Mesodermal cell (in vitro differentiated cells): ENCODE measurements around the gene MED25.

Source experiments
- H3K27ac ChIP-seq: 2 replicates; pipeline ENCODE4 v1.7.0; 2013; ENCODE audit warnings: mild to moderate bottlenecking, low read depth, low read length, moderate library complexity; ENCODE audit not compliant: severe bottlenecking
- H3K36me3 ChIP-seq: 2 replicates; pipeline ENCODE4 v1.7.1; 2013; ENCODE audit warnings: mild to moderate bottlenecking, low read length, moderate library complexity; ENCODE audit not compliant: control insufficient read depth, insufficient read depth
- H3K4me1 ChIP-seq: one replicate; pipeline ENCODE4 v1.7.1; 2013; ENCODE audit warnings: mild to moderate bottlenecking, low read length; ENCODE audit not compliant: insufficient read depth, control insufficient read depth, poor library complexity, severe bottlenecking
- H3K4me3 ChIP-seq: 2 replicates; pipeline ENCODE4 v1.7.0; 2013; ENCODE audit warnings: low read length, control low read depth, mild to moderate bottlenecking; ENCODE audit not compliant: insufficient read depth, poor library complexity, severe bottlenecking; ENCODE audit errors: extremely low read depth
- H3K9me3 ChIP-seq: 2 replicates; pipeline ENCODE4 v1.7.1; 2013; ENCODE audit warnings: mild to moderate bottlenecking, low read length, moderate library complexity; ENCODE audit not compliant: control insufficient read depth
- WGBS, 2 experiments: methylation state at CpG; one replicate each; pipeline ENCODE4 v1.1.5; 2013; ENCODE audit warnings: missing lambda C conversion rate in 2 of 2; ENCODE audit not compliant: insufficient coverage in 2 of 2; 5-methylcytosine and 5-hydroxymethylcytosine counted together

MED25 gene

GRCh38 chr19:49807904-49808675 is 10.0 kb upstream of the MED25 start:
- H3K9me3 ChIP-seq: no peaks in the 10 kb centered on the region
- H3K4me3 ChIP-seq: no peak overlapping the region
- peaks cover 42% of the 10 kb centered on the region for H3K36me3 ChIP-seq
- no peaks in the 10 kb centered on the region for H3K4me1 ChIP-seq
- WGBS, 2 experiments: 92 to 98% methylated on average over 9 to 10 of the region's 20 CpGs
- no peak overlapping the region for H3K27ac ChIP-seq

DNA sequence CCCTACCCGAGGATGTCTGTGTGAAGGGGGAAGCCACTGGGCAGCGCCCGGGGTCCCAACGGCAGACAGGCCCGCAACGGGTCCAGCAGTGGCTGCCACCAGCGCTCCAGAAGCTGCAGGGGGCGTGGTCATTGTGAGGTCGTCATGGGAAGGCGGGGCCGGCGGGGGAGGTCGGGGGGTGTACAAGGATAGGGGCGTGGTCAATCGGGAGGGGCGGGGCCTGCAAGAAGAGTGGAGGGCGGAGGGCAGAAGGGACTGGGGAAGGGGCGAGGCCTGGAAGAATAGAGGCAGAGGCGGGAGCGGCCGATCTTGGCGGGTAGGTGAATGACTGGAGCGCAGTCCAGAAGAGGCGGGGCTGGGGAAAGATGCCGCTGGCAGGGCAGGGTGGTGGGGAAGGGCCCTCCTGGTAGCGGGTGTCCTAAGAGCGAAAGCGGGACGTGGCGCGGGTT is 9.4 kb upstream of the MED25 start:
- WGBS, 2 experiments: 13 to 17% methylated on average over 19 to 25 of the region's 31 CpGs
- Histone ChIP-seq H3K4me3 (peak overlapping the region; percentile 43), H3K36me3 (peaks cover 35% of the 10 kb centered on the region), H3K27ac (peak overlapping the region; percentile 53), H3K4me1 (no peaks in the 10 kb centered on the region), H3K9me3 (no peaks in the 10 kb centered on the region)

DNA sequence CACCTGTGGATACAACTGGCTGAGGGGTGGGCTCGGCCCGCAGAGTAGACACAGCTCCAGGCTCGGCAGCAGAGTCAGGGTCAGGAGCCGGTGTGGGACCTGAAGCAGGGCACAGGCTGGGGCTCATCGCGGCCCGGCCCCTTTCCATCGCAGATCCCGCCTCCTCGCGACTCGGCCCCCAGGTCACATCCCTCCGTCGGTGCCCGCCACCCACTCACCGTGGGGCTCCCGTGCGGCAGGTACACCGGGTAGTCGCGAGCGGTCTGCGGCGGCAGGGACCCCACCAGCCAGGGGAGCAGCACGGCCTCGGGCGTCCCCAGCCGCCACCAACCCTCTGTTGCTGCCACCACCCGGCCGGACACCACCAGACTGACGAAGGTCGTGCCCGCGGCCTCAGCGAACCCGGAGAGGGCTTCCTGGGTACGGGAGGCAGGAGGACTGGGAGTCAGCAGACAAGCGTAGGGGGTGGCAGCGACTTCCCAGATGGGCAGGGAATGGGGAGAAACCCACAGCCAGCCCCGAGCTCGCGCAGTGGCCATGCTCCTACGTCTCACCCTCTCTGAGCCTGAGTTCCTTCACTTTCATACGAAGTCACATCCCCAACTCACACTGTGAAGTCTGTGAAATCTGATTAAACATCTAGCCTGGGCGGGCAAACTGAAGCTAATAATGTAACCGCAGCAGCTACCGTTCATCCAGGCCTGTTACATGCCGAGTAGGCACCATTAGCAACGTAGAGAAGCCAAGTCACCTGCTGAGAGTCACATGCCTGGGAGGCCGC is 8.7 kb upstream of the MED25 start:
- Histone ChIP-seq H3K4me1 (no peaks in the 10 kb centered on the region), H3K9me3 (no peaks in the 10 kb centered on the region), H3K4me3 (peak overlapping the region; percentile 43), H3K27ac (peak overlapping the region; percentile 53), H3K36me3 (peaks cover 33% of the 10 kb centered on the region)
- WGBS, 2 experiments: 22 to 28% methylated on average over 42 to 50 of the region's 50 CpGs

DNA sequence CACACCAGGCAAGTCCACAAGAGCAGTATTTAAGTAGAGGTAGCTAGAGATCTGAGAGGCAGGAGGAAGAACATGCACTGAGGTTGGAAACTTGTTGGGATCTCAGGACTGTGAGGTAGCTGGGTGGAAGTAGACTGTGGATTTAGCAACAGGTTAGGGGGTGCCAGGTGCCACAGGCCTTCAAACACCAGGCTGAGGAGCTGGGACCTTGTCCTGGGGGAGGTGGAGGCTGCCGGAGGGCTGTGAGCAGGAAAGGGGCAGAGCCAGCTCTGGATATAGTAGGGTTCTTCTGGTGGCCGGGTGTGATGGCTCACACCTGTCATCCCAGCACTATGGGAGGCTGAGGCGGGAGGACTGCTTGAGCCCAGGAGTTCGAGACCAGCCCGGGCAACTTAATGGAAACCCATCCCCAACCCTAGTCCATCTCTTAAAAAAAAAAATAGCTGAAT is 8.1 kb upstream of the MED25 start:
- Histone ChIP-seq H3K27ac (no peak overlapping the region), H3K36me3 (peaks cover 27% of the 10 kb centered on the region), H3K9me3 (no peaks in the 10 kb centered on the region), H3K4me1 (no peaks in the 10 kb centered on the region), H3K4me3 (no peak overlapping the region)
- 94 to 98% methylated on average over 2 to 5 of the region's 5 CpGs for WGBS, 2 experiments

- Histone ChIP-seq H3K36me3 (peaks cover 15% of the 10 kb centered on the region), H3K27ac (no peak overlapping the region), H3K4me1 (no peaks in the 10 kb centered on the region), H3K4me3 (no peak overlapping the region), H3K9me3 (no peaks in the 10 kb centered on the region)
- WGBS, 2 experiments: 100% methylated on average over 4 of the region's 6 CpGs
Observed at GRCh38 chr19:49811328-49811727, 6.8 kb upstream of the MED25 start.

DNA sequence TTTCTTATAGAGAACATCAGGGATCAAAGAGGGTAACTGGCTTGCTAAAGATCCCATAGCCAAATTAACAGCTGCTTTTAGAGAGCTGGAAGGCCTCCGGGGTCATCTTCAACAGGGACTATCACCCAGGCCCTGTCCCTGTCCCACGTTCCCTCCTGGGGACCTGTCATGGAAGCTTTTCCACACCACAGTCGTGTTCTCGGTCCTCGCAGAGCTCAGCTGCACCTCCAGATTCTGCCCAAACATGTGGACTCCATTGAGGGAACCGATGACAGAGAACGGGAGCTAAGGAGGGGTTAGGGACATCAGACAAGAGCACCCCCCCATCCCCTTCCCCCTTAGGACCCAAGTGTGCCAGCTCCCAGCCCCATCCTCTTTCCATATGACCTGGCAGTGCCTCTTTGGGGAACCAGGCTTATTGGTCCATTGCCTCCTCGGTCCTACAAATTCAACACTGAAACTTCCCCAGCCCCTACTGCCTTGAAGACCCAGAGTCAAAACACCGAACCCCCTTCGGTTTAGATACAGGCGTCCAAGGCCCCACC is 5.6 kb upstream of the MED25 start:
- 62 to 67% methylated on average over 9 to 10 of the region's 11 CpGs for WGBS, 2 experiments
- peaks cover 7% of the 10 kb centered on the region for H3K36me3 ChIP-seq
- H3K4me3 ChIP-seq: peak overlapping the region; percentile 50
- no peaks in the 10 kb centered on the region for H3K4me1 ChIP-seq
- no peaks in the 10 kb centered on the region for H3K9me3 ChIP-seq
- peak overlapping the region; percentile 97 for H3K27ac ChIP-seq

DNA sequence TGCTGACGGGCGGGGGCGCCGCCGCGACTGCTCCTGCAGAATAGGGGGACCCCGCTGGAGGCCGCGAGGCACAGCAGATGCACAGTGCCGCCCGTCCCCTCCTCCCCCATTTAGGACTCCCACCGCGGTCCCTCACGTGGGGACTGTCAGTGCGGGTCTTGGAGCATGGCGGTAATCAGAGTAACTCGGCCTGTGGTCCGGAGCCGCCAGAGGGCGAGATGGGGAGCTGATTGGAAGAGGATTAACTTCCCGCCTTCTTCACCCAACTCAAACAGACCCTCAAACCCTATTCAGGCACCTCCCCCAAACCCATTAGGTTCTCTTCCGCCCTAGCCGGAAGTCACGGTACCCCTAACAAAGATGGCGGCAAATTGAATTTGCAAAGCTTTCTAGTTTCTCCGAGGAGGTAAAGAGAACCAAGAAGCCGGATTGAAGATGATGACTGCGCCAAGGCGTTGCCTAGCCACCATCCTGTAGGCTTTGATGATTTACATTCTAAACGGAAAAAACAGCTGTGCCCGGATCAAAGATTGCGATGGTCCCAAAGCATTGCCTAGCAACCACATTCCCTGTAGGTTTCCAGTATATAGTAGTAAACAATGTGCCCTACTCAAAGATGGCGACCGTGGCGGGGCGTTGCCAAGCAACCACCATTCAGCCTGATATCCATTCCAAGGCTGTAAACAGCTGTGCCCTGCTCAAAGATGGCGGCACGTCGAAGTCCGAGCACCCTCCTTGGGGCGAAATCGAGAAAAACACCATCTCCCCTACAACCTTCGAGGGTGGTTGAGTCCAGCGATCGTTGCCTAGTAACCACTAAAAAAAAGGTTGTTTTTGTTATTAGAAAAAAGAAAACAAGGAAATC is 4.9 kb upstream of the MED25 start, which contains the start of gene FUZ:
TSS of gene FUZ (minus strand) at position 296 of the 865 bp plus-strand sequence. CDS start at position 110, 186 bp downstream.
- Histone ChIP-seq H3K4me1 (no peaks in the 10 kb centered on the region), H3K9me3 (no peaks in the 10 kb centered on the region), H3K36me3 (peaks cover under 1% of the 10 kb centered on the region), H3K4me3 (peak within 1 kb of the TSS; percentile 50), H3K27ac (peak within 1 kb of the TSS; percentile 97)
- WGBS, 2 experiments: 0% methylated on average over 21 to 25 of the region's 45 CpGs

GRCh38 chr19:49814010-49814409 is 4.1 kb upstream of the MED25 start:
- H3K9me3 ChIP-seq: no peaks in the 10 kb centered on the region
- H3K36me3 ChIP-seq: no peaks in the 10 kb centered on the region
- WGBS, 2 experiments: no CpG with 5 or more reads among the region's 1 CpG
- no peaks in the 10 kb centered on the region for H3K4me1 ChIP-seq
- no peak overlapping the region for H3K4me3 ChIP-seq
- H3K27ac ChIP-seq: peak overlapping the region; percentile 97

DNA sequence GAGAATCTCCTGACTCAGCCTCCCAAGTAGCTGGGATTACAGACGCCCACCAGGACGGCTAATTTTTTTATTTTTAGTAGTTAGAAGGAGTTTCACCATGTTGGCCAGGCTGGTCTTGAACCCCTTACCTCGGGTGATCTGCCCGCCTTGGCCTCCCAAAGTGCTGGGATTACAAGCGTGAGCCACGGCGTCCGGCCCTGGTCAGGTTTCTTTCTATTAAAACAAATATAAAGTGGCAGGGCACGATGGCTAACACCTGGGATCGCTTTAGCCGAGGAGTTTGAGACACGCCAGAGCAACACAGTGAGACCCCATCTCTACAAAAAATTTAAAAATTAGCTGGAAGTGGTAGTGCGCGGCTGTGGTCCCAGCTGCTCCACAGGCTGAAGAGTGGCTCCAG is 1.5 kb upstream of the MED25 start:
- H3K36me3 ChIP-seq: peaks cover 16% of the 10 kb centered on the region
- no peak overlapping the region for H3K4me3 ChIP-seq
- peak overlapping the region; percentile 95 for H3K27ac ChIP-seq
- H3K4me1 ChIP-seq: peaks cover 6% of the 10 kb centered on the region
- no peaks in the 10 kb centered on the region for H3K9me3 ChIP-seq
- WGBS, 2 experiments: 88 to 93% methylated on average over 8 to 13 of the region's 14 CpGs
